Embryonic facial prominence (tissue), 1 donor: Measurements from ENCODE around the gene GMPPA.
A peak's percentile ranks its signal among the peaks of the same experiment; 100 is the strongest.

ENCODE experiments used
- DNase-seq: peaks from one replicate; pipeline ENCODE4 v3.0.0-alpha.2; 2016; ENCODE audit errors: extremely low spot score

GMPPA gene

DNA sequence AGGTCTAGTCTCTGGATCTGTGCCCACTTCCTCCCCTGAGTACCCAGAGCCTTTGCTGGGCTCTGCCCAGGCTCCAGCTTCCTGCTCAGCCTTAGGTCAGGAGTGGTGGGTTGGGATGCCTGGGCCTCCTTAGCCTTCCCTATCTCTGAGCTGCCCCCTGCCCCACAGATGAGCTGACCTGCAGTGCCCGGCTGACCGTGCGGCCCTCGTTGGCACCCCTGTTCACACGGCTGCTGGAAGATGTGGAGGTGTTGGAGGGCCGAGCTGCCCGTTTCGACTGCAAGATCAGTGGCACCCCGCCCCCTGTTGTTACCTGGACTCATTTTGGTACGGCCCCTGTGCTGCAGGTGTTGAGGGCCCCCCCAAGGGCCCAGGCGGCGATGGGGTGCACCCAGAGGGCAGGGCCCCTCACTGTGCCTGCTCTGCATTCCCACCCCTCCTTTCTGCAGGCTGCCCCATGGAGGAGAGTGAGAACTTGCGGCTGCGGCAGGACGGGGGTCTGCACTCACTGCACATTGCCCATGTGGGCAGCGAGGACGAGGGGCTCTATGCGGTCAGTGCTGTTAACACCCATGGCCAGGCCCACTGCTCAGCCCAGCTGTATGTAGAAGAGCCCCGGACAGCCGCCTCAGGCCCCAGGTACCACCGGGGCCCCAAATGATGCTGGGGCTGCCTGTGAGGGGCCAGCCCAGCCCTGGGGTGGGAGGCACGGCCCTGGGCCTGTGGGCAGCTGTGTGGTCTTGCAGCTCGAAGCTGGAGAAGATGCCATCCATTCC lies 30.1 kb upstream of the GMPPA start:
- DNase-seq = no peak

DNA sequence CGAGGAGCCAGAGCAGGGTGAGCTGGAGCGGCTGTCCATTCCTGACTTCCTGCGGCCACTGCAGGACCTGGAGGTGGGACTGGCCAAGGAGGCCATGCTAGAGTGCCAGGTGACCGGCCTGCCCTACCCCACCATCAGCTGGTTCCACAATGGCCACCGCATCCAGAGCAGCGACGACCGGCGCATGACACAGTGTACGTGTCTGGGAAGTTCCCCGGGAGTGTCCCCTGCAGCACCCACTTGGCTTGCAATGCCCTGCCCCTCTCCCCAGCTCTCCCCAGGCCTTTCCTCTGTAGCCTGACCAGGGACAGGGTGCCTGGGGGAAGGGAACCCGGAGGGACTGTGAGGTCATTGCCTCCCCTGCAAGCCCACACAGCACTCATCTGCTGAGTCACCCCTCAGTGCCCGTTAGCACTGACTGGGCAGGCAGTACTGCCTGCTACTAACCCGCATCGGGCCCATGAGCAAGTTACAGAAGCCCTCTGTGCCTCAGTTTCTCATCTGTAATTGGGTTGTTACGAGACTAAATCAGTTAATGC lies 29.4 kb upstream of the GMPPA start:
- DNase-seq = no peak

DNA sequence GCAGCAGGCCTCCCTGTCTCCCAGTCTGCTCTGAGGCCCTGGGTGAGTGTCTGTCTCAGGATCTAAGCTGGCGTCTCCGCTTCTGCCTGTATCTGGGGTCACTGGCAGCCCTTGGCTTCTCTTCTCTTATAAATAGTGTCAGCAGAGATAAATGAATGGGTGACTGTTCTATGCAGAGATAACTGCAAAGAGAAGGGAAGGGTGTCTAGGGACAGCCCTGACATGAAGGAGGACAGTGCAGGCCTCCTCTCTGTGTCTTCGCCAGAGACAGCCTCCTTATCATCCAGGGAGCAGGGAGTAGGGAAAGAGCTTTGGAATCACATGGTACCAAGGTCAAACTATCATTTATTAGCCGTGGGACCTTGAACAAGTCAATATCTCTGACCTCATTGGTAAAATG lies 28.3 kb upstream of the GMPPA start:
- DNase-seq = no peak

DNA sequence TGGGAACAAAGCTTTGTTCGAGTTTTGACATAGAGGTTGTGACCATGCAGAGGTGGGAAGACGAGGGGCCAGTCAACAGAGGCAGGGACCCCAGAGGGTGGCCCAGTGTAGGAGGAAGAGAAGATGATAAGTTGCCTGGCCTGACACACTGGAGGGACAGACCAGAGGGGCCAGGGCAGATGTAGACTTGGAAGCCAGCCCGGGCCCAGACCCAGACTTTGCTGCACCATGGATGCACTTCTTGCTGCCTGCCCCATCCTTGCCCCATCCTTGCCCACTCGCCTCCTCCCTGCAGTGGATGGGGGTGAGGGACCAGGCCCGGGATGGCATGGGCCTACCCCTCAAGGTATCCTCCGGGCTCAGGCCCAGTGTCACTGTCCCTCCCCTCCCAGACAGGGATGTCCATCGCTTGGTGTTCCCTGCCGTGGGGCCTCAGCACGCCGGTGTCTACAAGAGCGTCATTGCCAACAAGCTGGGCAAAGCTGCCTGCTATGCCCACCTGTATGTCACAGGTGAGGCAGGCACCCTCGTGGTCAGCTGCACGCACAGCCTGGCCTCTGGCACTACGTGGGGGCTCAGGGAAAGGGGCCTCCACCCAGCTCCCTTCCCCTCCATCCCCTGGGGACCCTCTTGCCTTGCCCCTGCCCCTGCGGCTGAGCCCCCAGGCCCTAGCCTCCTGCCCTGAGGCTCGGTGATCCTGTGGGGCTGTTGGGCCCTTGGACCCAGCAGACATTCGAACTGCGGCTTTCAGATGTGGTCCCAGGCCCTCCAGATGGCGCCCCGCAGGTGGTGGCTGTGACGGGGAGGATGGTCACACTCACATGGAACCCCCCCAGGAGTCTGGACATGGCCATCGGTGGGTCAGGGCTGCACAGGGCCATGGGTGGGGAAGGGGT lies 27.0 kb upstream of the GMPPA start:
- DNase-seq = no peak

DNA sequence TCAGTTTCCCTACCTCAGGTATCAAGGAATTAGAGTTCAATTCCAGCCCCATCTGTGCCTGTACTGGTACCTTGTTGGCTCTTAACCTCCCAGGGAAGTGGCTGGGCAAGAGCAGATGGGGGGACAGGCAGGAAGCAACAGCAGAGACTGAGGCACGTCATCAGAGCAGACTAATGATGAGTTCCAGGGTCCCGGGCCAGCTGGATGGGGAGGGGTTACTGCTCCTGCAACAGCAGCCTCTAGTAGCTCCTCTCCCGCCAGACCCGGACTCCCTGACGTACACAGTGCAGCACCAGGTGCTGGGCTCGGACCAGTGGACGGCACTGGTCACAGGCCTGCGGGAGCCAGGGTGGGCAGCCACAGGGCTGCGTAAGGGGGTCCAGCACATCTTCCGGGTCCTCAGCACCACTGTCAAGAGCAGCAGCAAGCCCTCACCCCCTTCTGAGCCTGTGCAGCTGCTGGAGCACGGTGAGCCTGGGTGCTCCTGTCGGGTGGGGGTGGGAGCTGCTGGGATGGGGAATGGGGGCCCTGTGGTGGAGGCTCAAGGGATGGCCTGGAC lies 26.0 kb upstream of the GMPPA start:
- no peak for DNase-seq

DNA sequence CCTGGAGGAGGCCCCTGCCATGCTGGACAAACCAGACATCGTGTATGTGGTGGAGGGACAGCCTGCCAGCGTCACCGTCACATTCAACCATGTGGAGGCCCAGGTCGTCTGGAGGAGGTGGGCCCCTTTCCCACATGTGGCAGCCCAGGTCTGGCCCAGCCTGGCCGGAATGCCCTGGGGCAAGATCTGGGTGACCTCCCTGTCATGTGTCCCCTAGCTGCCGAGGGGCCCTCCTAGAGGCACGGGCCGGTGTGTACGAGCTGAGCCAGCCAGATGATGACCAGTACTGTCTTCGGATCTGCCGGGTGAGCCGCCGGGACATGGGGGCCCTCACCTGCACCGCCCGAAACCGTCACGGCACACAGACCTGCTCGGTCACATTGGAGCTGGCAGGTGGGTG lies 25.2 kb upstream of the GMPPA start:
- no peak for DNase-seq

DNA sequence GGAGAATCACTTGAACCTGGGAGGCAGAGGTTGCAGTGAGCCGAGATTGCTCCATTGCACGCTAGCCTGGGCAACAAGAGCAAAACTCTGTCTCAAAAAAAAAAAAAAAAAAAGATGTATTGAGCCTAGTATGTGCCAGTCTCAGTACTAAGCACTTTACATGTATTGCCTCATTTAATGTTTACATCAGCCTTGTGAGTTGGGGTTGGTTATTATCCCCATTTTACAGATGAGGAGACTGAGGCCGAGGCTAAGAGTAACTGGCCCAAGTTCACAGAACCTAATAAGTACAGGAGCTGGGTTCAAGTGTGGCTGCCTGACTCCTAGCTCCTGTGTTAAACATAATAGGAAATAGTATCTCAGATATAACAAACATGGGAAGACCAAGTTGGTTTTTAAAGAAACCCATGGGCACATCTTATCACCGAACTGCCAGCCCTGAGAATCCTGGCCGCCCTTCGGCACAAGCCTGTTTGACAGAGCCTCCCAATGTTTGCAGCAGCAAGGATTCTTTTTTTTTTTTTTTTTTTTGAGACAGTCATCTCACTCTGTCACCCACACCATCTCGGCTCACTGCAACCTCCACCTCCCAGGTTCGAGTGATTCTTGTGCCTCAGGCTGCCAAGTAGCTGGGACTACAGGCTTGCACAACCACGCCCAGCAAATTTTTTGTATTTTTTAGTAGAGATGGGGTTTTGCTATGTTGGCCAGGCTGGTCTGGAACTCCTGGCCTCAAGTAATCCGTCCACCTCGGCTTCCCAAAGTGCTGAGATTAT lies 24.2 kb upstream of the GMPPA start:
- no peak for DNase-seq

DNA sequence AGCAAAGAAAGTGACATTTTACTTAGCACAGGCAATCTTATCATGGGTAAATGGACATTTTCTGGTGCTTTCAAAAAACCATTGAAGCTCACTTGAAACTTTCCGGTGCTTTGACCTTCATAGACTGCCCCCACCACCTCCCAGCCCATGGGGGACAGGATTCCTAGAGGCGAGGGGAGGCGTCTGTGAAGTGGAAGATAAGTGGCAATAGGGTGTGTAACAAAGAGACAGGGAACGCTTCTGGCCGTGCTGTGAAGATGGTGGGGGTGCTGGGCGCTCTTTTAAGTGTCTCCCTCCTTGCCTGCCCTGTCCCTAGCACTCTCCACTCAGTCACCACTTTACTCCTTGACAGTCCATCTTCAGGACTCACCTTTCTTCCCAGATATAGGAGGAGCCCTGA lies 23.4 kb upstream of the GMPPA start:
- DNase-seq = no peak

DNA sequence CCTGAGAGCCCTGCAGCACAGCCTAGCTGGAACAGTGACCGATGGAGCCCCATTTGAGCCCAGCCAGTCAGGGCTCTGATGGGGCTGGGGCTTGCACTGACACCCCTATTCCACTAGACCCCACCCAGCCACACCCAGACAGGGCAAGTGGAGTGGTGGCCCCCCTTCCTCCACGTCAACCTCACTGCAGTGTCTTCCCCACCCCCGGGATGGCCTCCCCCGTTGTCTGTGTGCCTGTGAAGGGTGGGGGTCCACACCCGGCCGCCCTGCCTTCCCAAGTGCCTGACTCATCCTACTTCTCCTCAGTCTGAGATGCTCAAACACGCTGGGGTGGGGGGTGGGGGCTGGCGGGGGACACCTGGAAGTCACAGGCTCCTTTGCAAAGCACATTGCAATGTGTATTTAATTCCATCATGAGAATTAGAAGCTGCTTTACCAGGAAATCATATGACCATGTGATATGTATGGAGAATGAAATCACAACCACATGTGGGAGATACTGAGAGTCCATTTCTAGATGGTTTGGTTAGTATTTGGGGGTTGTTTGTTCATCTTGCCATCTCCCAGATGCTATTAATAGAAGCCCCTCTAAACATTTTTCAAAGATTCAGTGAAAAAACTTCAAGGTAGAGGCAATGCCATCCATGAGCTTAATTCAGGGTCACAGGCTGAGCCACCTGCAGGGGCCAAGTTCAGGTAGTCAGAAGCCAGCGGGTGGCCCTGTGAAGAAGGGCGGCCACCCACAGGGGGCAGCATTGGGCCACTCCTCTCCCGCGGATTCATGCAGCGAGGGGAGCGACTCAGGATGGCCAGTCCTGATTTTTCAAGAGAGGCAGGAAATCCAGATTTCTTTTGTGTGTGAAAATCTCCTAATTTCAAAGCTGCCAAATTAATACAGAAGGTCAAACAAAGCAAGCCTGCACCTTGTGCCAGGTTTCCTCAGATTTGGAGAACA lies 22.7 kb upstream of the GMPPA start:
- peak; percentile 36 for DNase-seq

DNA sequence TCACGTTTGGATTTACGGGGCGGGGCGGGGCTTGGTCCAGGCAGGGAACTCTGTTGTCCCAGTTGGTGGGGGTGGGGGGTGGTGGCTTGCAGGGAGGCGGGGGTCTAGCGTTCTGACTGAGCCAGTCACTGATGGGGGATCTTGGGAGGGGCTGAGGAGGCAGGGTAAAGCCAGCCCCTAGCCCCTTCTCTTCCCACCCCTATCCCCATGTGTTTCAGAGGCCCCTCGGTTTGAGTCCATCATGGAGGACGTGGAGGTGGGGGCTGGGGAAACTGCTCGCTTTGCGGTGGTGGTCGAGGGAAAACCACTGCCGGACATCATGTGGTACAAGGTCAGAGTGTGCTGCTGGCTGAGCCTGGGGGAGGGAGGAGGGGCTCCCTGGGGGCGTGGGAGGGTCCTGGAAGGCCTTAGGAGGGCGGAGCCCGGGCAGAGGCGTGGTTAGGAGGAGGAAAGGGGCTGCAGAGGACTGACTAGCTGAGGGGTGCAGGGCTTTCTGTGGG lies 22.0 kb upstream of the GMPPA start:
- DNase-seq = no peak

DNA sequence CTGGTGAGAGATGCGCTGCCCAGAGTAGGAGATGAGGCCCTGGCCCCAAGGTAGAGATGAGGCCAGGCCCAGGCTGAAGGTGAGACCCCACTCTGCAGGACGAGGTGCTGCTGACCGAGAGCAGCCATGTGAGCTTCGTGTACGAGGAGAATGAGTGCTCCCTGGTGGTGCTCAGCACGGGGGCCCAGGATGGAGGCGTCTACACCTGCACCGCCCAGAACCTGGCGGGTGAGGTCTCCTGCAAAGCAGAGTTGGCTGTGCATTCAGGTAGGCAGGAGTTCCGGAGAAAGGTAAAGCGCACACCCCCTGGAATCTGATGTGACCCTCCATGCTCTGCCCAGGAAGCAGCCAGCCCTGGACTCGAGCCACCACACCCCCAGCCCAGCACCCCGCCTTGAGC lies 21.5 kb upstream of the GMPPA start:
- no peak for DNase-seq

DNA sequence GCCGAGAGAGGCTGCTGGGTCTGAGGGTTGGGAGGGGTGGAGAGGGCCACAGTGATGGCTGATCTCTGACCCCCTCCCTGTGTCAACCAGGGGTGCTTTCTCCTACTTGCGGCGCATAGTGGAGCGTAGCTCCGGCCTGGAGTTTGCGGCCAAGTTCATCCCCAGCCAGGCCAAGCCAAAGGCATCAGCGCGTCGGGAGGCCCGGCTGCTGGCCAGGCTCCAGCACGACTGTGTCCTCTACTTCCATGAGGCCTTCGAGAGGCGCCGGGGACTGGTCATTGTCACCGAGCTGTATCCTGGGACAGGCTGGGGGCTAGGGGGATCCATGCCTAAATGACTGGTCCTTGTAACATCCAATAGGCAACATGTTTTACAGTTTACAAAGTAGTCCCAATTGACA lies 20.9 kb upstream of the GMPPA start:
- DNase-seq = no peak

DNA sequence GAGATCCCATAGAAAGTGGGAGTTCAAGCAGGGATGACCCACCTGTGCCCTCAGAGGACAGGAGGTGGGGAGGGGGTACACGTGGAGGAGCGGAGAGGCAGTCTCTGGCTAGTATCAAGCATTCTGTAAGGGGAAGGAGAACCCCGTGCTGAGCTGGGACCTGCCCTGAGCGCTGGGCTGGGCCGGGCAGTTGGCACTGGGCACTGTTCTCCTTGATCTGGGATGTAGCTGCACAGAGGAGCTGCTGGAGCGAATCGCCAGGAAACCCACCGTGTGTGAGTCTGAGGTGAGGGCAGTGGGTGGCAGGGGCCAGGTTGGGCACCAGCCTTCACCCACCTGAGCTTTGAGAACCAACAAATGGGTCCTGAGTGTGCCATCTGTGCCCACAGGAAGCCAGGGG lies 19.8 kb upstream of the GMPPA start:
- DNase-seq = no peak

DNA sequence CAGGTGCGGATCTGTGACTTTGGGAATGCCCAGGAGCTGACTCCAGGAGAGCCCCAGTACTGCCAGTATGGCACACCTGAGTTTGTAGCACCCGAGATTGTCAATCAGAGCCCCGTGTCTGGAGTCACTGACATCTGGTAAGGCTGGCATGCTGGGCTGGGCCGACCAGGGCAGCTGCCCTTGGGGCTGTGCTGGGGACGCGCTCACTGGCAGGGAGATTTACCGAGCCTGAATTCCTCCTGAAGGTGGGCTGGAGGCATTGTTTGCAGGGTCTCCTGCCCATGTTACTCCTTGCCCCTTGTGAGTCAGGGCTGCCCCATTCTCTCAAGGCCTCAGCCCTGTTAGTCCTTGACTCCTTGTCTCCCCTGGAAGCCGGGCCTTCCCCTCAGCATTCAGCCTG lies 18.7 kb upstream of the GMPPA start:
- no peak for DNase-seq

DNA sequence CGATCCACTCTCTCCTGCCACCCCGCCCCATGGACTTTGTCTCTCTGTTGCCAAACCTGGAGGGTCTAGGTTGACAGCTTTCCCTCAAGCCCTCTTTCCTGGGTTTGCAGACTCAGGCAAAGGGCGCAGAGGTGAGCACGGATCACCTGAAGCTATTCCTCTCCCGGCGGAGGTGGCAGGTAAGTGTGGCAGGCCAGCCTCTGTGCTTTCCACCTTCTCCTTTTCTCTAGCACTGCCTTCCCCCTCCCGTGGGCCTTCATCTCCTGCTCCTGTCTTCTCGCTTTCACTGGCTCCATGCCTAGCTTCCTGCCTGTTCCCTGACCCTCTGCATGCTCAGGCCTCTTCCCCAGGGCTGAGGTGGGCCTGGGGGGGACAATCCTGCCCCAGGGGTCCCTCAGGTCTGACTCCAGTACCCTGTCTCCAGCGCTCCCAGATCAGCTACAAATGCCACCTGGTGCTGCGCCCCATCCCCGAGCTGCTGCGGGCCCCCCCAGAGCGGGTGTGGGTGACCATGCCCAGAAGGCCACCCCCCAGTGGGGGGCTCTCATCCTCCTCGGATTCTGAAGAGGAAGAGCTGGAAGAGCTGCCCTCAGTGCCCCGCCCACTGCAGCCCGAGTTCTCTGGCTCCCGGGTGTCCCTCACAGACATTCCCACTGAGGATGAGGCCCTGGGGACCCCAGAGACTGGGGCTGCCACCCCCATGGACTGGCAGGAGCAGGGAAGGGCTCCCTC lies 15.9 kb upstream of the GMPPA start:
- no peak for DNase-seq

DNA sequence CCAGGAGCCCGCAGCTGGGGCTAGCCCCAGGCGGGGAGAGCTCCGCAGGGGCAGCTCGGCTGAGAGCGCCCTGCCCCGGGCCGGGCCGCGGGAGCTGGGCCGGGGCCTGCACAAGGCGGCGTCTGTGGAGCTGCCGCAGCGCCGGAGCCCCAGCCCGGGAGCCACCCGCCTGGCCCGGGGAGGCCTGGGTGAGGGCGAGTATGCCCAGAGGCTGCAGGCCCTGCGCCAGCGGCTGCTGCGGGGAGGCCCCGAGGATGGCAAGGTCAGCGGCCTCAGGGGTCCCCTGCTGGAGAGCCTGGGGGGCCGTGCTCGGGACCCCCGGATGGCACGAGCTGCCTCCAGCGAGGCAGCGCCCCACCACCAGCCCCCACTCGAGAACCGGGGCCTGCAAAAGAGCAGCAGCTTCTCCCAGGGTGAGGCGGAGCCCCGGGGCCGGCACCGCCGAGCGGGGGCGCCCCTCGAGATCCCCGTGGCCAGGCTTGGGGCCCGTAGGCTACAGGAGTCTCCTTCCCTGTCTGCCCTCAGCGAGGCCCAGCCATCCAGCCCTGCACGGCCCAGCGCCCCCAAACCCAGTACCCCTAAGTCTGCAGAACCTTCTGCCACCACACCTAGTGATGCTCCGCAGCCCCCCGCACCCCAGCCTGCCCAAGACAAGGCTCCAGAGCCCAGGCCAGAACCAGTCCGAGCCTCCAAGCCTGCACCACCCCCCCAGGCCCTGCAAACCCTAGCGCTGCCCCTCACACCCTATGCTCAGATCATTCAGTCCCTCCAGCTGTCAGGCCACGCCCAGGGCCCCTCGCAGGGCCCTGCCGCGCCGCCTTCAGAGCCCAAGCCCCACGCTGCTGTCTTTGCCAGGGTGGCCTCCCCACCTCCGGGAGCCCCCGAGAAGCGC lies 15.0 kb upstream of the GMPPA start:
- DNase-seq = no peak

DNA sequence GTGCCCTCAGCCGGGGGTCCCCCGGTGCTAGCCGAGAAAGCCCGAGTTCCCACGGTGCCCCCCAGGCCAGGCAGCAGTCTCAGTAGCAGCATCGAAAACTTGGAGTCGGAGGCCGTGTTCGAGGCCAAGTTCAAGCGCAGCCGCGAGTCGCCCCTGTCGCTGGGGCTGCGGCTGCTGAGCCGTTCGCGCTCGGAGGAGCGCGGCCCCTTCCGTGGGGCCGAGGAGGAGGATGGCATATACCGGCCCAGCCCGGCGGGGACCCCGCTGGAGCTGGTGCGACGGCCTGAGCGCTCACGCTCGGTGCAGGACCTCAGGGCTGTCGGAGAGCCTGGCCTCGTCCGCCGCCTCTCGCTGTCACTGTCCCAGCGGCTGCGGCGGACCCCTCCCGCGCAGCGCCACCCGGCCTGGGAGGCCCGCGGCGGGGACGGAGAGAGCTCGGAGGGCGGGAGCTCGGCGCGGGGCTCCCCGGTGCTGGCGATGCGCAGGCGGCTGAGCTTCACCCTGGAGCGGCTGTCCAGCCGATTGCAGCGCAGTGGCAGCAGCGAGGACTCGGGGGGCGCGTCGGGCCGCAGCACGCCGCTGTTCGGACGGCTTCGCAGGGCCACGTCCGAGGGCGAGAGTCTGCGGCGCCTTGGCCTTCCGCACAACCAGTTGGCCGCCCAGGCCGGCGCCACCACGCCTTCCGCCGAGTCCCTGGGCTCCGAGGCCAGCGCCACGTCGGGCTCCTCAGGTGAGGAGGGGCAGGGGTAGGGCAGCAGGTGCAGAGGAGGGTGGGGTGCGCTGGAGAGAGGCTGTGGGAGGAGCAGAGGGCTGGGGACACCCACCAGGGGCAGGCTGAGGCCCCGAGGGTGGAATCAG lies 14.1 kb upstream of the GMPPA start:
- DNase-seq = no peak

DNA sequence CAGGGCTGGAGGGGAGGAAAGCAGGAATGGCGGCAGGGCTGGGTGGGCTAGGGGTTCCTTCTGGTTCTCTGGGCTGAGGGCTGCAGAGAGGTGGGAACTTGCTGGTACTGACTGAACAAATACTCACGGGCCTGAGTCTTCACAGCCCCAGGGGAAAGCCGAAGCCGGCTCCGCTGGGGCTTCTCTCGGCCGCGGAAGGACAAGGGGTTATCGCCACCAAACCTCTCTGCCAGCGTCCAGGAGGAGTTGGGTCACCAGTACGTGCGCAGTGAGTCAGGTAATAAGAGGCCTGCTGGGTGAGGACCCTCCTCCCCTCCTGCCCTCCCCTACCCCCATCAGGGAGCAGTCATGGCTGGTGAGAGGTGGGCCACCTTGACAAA lies 13.5 kb upstream of the GMPPA start:
- no peak for DNase-seq
